ENCODE measurements around the gene TYK2. TPM values are rescaled to one million over a fixed set of nuclear protein-coding genes. Genes with fewer than 3 reads are reported as not detected.

The TYK2 gene
- total RNA-seq, result 100 to 1,000 TPM; 277 to 296 TPM

- DNase-seq (peak; percentile 98), ATAC-seq (peak; percentile 97)
- H3K4me3 Mint-ChIP-seq, result peak within 1 kb of the TSS; percentile 90
- H3K4me1 Mint-ChIP-seq, result peaks cover 21% of the 10 kb centered on the region
- H3K36me3 Mint-ChIP-seq, result peaks cover 21% of the 10 kb centered on the region
- CTCF ChIA-PET, result interaction anchor here (0.6 to 12.5 kb wide), 15 partner anchors 10 to 282 kb away, joined by 3 to 320 read pairs (median 4); partner anchors contain the start of genes CDC37, ICAM1 and RAVER1
- no peaks in the 10 kb centered on the region for H3K9me3 Mint-ChIP-seq (ENCODE audit: low read depth)
- peak within 1 kb of the TSS; percentile 94 for H3K27ac Mint-ChIP-seq
- H3K27me3 Mint-ChIP-seq, result no peaks in the 10 kb centered on the region
These were observed at the start of gene TYK2 for GRCh38 chr19:10380313-10381102. TSS of gene TYK2 (minus strand) at chr19:10380572. CDS start at chr19:10378406, 2,166 bp downstream.

- Mint-ChIP-seq H3K27me3 (peaks cover 6% of the 10 kb centered on the region), H3K4me3 (peak overlapping the region; percentile 65), H3K4me1 (peaks cover 84% of the 10 kb centered on the region), H3K27ac (peak overlapping the region; percentile 90), H3K9me3 (ENCODE audit: low read depth) (no peaks in the 10 kb centered on the region), H3K36me3 (peaks cover 22% of the 10 kb centered on the region)
- DNase-seq (no peak), ATAC-seq (no peak)
- CTCF ChIA-PET, result interaction anchor here (1.0 to 23.1 kb wide), 6 partner anchors 5 to 170 kb away, joined by 4 to 1020 read pairs (median 56); partner anchors contain the start of genes CDC37 and PDE4A
These were observed 48.6 kb upstream of the TYK2 start for GRCh38 chr19:10428996-10429381.

GRCh38 chr19:10427169-10427568 lies 46.8 kb upstream of the TYK2 start:
- ATAC-seq, result no peak
- no peaks in the 10 kb centered on the region for H3K9me3 Mint-ChIP-seq (ENCODE audit: low read depth)
- no peak overlapping the region for H3K4me3 Mint-ChIP-seq
- peaks cover 6% of the 10 kb centered on the region for H3K27me3 Mint-ChIP-seq
- H3K27ac Mint-ChIP-seq, result peak overlapping the region; percentile 90
- CTCF ChIA-PET, result interaction anchor here (1.3 to 23.1 kb wide), 8 partner anchors 7 to 168 kb away, joined by 3 to 1020 read pairs (median 5); partner anchors contain the start of gene CDC37
- peaks cover 18% of the 10 kb centered on the region for H3K36me3 Mint-ChIP-seq
- peaks cover 90% of the 10 kb centered on the region for H3K4me1 Mint-ChIP-seq
- no peak for DNase-seq

DNA sequence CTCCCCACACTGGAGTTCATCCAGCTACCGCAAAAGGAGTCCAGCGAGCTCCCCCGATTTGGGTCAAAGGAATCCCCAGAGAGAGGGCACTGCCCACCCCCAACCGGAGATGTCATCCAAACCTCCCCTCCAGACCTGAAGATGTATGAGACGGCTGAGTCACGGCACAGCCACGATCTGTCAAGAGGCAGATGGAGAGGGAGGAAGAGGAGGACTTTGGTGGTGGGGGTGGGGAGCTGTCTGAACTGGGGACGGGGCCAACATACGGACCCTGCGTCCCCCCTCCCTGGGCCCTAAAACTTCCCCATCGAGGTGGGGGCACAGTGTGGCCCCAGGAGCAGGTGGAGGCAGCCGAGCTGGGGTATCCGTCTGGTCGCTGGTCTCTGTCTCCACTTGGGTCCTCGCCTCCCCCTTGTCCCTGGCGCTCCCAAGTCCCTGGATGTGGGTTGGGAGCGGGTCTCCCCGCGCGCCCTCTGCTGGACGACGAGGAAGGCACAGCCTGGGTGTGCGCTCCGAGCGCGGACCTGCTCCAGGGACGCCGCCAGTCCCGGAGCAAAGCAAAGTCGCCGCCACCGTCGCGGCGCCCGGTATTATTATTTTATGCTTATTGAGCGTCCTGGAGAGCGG lies 43.8 kb upstream of the TYK2 start:
- CTCF ChIA-PET, result interaction anchor here (0.8 to 23.1 kb wide), 10 partner anchors 10 to 412 kb away, joined by 3 to 1020 read pairs (median 4); partner anchors contain the start of genes CDC37, ICAM1, TMED1 and TYK2
- Mint-ChIP-seq H3K4me3 (peak overlapping the region; percentile 81), H3K36me3 (peaks cover 20% of the 10 kb centered on the region), H3K9me3 (ENCODE audit: low read depth) (no peaks in the 10 kb centered on the region), H3K4me1 (peaks cover 82% of the 10 kb centered on the region), H3K27ac (peak overlapping the region; percentile 95), H3K27me3 (peaks cover 2% of the 10 kb centered on the region)
- ATAC-seq, result peak; percentile 16
- peak; percentile 78 for DNase-seq

- Mint-ChIP-seq H3K4me3 (peak overlapping the region; percentile 81), H3K36me3 (peaks cover 14% of the 10 kb centered on the region), H3K4me1 (peaks cover 78% of the 10 kb centered on the region), H3K9me3 (ENCODE audit: low read depth) (no peaks in the 10 kb centered on the region), H3K27me3 (peaks cover 4% of the 10 kb centered on the region), H3K27ac (peak overlapping the region; percentile 62)
- no peak for DNase-seq
- no peak for ATAC-seq
- CTCF ChIA-PET, result interaction anchor here (1.3 to 23.1 kb wide), 6 partner anchors 11 to 413 kb away, joined by 3 to 1020 read pairs (median 6); partner anchors contain the start of genes CDC37, ICAM1 and TMED1
These were observed 42.5 kb upstream of the TYK2 start for GRCh38 chr19:10422846-10423245.

- no peak for DNase-seq
- Mint-ChIP-seq H3K4me3 (peak overlapping the region; percentile 81), H3K9me3 (ENCODE audit: low read depth) (no peaks in the 10 kb centered on the region), H3K27ac (peak overlapping the region; percentile 62), H3K4me1 (peaks cover 77% of the 10 kb centered on the region), H3K27me3 (peaks cover 4% of the 10 kb centered on the region), H3K36me3 (peaks cover 11% of the 10 kb centered on the region)
- CTCF ChIA-PET, result interaction anchor here (0.7 to 23.1 kb wide), 11 partner anchors 12 to 226 kb away, joined by 3 to 1020 read pairs (median 4); partner anchors contain the start of genes CDC37, ICAM1 and TYK2
- no peak for ATAC-seq
These were observed 41.7 kb upstream of the TYK2 start for GRCh38 chr19:10422046-10422461.

DNA sequence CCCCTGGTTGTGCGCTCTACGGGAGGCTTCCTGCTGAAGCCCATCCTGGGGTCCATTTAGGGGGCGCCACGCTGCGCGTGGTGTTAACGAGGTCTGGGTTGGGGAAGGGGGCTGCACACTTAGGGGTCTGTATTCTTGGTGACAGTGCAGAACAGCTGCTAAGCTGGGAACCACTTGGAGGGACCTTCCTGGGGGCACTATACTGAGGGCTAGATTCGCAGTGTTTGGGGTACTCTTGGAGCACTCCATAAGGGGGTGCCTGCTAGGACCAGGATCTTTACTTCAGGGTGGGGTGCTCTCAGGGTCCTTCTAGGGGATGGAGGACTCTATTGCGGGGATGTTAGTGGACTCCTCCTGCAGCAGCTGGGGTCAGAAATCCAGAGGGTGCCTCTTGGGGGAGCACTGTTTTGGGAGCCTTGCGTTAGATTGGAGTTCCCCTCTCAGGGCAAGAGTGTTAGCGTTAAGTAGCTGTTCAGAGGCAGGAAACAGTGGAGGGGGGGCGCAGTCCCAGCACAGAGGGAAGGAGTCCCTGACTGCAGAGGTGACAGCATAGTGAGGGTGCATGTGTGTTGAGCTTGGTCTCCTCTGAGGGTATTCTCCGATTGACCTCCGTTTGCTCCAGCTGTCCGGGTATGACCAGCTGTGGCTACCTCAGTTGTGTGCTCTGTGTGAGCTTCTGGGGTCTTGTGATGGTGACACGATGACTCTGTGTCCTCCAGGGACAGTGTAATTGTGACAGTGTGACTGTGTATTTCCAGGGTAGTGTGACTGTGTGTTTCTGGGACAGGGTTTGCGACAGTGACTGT lies 41.1 kb upstream of the TYK2 start:
- H3K27ac Mint-ChIP-seq, result peak overlapping the region; percentile 62
- peaks cover 4% of the 10 kb centered on the region for H3K27me3 Mint-ChIP-seq
- no peaks in the 10 kb centered on the region for H3K9me3 Mint-ChIP-seq (ENCODE audit: low read depth)
- H3K4me1 Mint-ChIP-seq, result peaks cover 77% of the 10 kb centered on the region
- ATAC-seq, result no peak
- DNase-seq, result peak; percentile 78
- peak overlapping the region; percentile 81 for H3K4me3 Mint-ChIP-seq
- peaks cover 11% of the 10 kb centered on the region for H3K36me3 Mint-ChIP-seq
- CTCF ChIA-PET, result interaction anchor here (0.7 to 23.1 kb wide), 14 partner anchors 13 to 231 kb away, joined by 3 to 1020 read pairs (median 3); partner anchors contain the start of genes CDC37, ICAM1, MRPL4 and TYK2

DNA sequence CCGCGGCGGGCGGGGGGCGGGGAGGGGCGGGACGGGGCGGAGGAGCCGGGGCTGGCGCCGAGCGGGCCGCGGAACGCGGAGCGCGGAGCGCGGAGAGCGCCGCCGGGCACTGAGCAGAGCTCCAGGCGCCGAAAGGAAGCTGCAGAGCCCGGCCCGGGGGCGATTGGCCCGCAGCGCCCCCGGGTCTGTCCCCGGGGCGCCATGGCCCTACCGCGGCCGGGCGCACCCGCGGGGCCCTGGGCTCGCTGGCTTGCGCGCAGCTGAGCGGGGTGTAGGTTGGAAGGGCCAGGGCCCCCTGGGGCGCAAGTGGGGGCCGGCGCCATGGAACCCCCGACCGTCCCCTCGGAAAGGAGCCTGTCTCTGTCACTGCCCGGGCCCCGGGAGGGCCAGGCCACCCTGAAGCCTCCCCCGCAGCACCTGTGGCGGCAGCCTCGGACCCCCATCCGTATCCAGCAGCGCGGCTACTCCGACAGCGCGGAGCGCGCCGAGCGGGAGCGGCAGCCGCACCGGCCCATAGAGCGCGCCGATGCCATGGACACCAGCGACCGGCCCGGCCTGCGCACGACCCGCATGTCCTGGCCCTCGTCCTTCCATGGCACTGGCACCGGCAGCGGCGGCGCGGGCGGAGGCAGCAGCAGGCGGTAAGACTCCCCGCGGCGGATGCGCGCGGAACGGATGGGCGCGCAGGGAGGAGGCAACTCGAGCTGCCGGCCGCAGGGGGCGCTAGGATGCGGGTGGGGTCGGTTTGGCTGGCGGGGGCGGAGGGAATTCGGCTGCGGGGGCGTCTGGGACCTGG lies 40.3 kb upstream of the TYK2 start, which contains the start of gene PDE4A:
PDE4A (plus strand) TSS at position 95 of the 796 bp plus-strand sequence; CDS start at position 322, 227 bp downstream.
- Mint-ChIP-seq H3K4me3 (peak within 1 kb of the TSS; percentile 85), H3K4me1 (peaks cover 75% of the 10 kb centered on the region), H3K27me3 (peaks cover 4% of the 10 kb centered on the region), H3K27ac (peak within 1 kb of the TSS; percentile 84), H3K9me3 (ENCODE audit: low read depth) (no peaks in the 10 kb centered on the region), H3K36me3 (peaks cover 13% of the 10 kb centered on the region)
- peak; percentile 89 for DNase-seq
- CTCF ChIA-PET, result interaction anchor here (1.0 to 23.1 kb wide), 12 partner anchors 12 to 230 kb away, joined by 3 to 1020 read pairs (median 3); partner anchors contain the start of genes CDC37, ICAM1 and MRPL4
- peak; percentile 12 for ATAC-seq

- DNase-seq (peak; percentile 85), ATAC-seq (peak; percentile 25)
- CTCF ChIA-PET, result interaction anchor here (1.2 to 23.2 kb wide), 5 partner anchors 3 to 230 kb away, joined by 3 to 1020 read pairs (median 107); partner anchors contain the start of genes CDC37 and PDE4A
- Mint-ChIP-seq H3K9me3 (ENCODE audit: low read depth) (no peaks in the 10 kb centered on the region), H3K27ac (peak overlapping the region; percentile 84), H3K36me3 (peaks cover 12% of the 10 kb centered on the region), H3K4me3 (peak overlapping the region; percentile 85), H3K27me3 (peaks cover 4% of the 10 kb centered on the region), H3K4me1 (peaks cover 71% of the 10 kb centered on the region)
These were observed 39.5 kb upstream of the TYK2 start for GRCh38 chr19:10419646-10420443.

DNA sequence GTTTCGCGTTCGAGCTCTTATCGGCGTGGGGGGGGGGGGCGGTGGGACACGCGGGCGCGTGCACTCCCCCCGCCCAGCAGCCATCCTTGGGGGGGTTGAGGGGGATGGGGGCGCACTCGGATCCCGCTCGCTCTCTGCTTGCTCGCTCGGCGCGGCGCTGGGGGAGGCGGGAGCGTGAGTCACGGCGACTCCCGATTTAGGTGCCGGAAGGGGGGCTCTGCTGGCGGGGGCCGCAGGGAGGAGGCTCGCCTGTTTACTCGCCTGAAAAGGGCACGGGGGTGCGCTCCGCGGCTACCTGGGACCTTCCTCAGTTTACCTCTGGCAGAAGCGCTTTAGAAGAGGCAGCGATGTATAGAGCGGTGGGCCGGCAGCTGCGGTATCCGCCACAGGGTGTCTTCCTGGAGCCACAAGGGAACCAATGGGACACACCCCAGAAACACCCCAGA lies 38.9 kb upstream of the TYK2 start:
- Mint-ChIP-seq H3K36me3 (peaks cover 13% of the 10 kb centered on the region), H3K4me1 (peaks cover 66% of the 10 kb centered on the region), H3K4me3 (peak overlapping the region; percentile 85), H3K27me3 (peaks cover 4% of the 10 kb centered on the region), H3K27ac (peak overlapping the region; percentile 84), H3K9me3 (ENCODE audit: low read depth) (no peaks in the 10 kb centered on the region)
- CTCF ChIA-PET, result interaction anchor here (1.0 to 23.2 kb wide), 7 partner anchors 3 to 149 kb away, joined by 3 to 1020 read pairs (median 25); partner anchors contain the start of genes CDC37, ICAM1, PDE4A and TYK2
- DNase-seq, result no peak
- ATAC-seq, result peak; percentile 1

All from activated CD8-positive, alpha-beta memory T cell treated with anti-CD3 and anti-CD28 coated beads, Interleukin-2, amount 10 ng/mL, durations not matched to agents 7 days and 5 days (primary cell).